Neural cell (in vitro differentiated cells): ENCODE measurements around the gene ARHGAP29. TPM values are rescaled to one million over a fixed set of nuclear protein-coding genes. Genes with fewer than 3 reads are reported as not detected.
"Not testable (repeated sequence)": the region's sequence is repeated elsewhere in the genome, so short reads cannot be mapped to it uniquely, and the experiment has no call there.

Experiments used
- H2AFZ ChIP-seq: fragments of 200-600, 300-800 bp; sonication (generic), shearing (Covaris generic); 2 replicates; pipeline ENCODE4 v1.6.0; 2014; ENCODE audit warnings: low read depth, mild to moderate bottlenecking, antibody characterized with exemption, low read length, moderate library complexity
- H3F3A ChIP-seq: fragments of 200-600 bp; shearing (Covaris generic); 2 replicates; pipeline ENCODE4 v1.6.1; 2016; ENCODE audit warnings: mild to moderate bottlenecking, moderate library complexity, mixed read lengths, antibody characterized with exemption, low read length; ENCODE audit not compliant: insufficient read depth, poor library complexity, severe bottlenecking
- H3K27ac ChIP-seq: fragments of 200-600, 300-800 bp; sonication (generic), shearing (Covaris generic); 2 replicates; pipeline ENCODE4 v1.5.1; 2014; ENCODE audit warnings: mild to moderate bottlenecking, low read length, moderate library complexity
- H3K27me3 ChIP-seq: fragments of 300-800, 200-600 bp; sonication (generic), shearing (Covaris generic); 2 replicates; pipeline ENCODE4 v1.6.0; 2014; ENCODE audit warnings: mild to moderate bottlenecking, low read depth, low read length, moderate library complexity; ENCODE audit not compliant: insufficient read depth
- H3K36me3 ChIP-seq: fragments of 300-800, 200-600 bp; sonication (generic), shearing (Covaris generic); 2 replicates; pipeline ENCODE4 v1.5.1; 2014; ENCODE audit warnings: mild to moderate bottlenecking, antibody characterized with exemption, low read length, moderate library complexity; ENCODE audit not compliant: insufficient read depth
- H3K4me2 ChIP-seq: fragments of 300-800, 200-600 bp; sonication (generic), shearing (Covaris generic); 2 replicates; pipeline ENCODE4 v1.6.0; 2014; ENCODE audit warnings: mild to moderate bottlenecking, low read length
- H3K4me3 ChIP-seq: fragments of 300-800, 200-600 bp; sonication (generic), shearing (Covaris generic); 2 replicates; pipeline ENCODE4 v1.5.1; 2014; ENCODE audit warnings: mild to moderate bottlenecking, low read length, moderate library complexity
- H3K79me2 ChIP-seq: fragments of 200-600 bp; shearing (Covaris generic); replicated peaks from 2 replicates; pipeline ENCODE4 v1.6.0; 2014; ENCODE audit warnings: mild to moderate bottlenecking, low read length, moderate library complexity; ENCODE audit not compliant: insufficient read depth
- H3K9ac ChIP-seq: fragments of 300-800, 200-600 bp; sonication (generic), shearing (Covaris generic); 2 replicates; pipeline ENCODE4 v1.6.1; 2016; ENCODE audit warnings: mild to moderate bottlenecking, low read length, mixed read lengths
- H3K9me2 ChIP-seq: fragments of 200-600 bp; shearing (Covaris generic); 2 replicates; pipeline ENCODE4 v1.6.1; 2016; ENCODE audit warnings: mild to moderate bottlenecking, low read length, mixed read lengths; ENCODE audit not compliant: insufficient read depth
- H3K9me3 ChIP-seq: fragments of 200-600, 300-800 bp; sonication (generic), shearing (Covaris generic); 2 replicates; pipeline ENCODE4 v1.6.1; 2016; ENCODE audit warnings: mild to moderate bottlenecking, mixed run types, low read length, moderate library complexity, mixed read lengths
- H4K20me1 ChIP-seq: fragments of 200-600 bp; shearing (Covaris generic); 2 replicates; pipeline ENCODE4 v1.6.1; 2016; ENCODE audit warnings: mild to moderate bottlenecking, mixed run types; ENCODE audit not compliant: insufficient read depth
- CTCF ChIP-seq: fragments of 450-650 bp; IDR thresholded peaks from 2 replicates; pipeline ENCODE4 v1.5.1; 2014; ENCODE audit warnings: antibody characterized with exemption, mild to moderate bottlenecking, moderate library complexity; ENCODE audit not compliant: poor library complexity, severe bottlenecking
- EP300 ChIP-seq: fragments of 450-650 bp; conservative IDR thresholded peaks from 2 replicates; pipeline ENCODE4 v1.6.1; 2014; ENCODE audit warnings: antibody characterized with exemption, mild to moderate bottlenecking, moderate library complexity; ENCODE audit not compliant: poor library complexity, severe bottlenecking
- EZH2 ChIP-seq: fragments of 200-600, 300-800 bp; shearing (Covaris generic), sonication (generic); IDR thresholded peaks from 2 replicates; pipeline ENCODE4 v1.6.1; 2014; ENCODE audit warnings: antibody characterized with exemption, low read length, borderline replicate concordance, mild to moderate bottlenecking; ENCODE audit not compliant: insufficient read depth, poor library complexity, severe bottlenecking
- MXI1 ChIP-seq: fragments of 450-650 bp; conservative IDR thresholded peaks from 2 replicates; pipeline ENCODE4 v1.6.1; 2014; ENCODE audit warnings: antibody characterized with exemption, mild to moderate bottlenecking; ENCODE audit not compliant: poor library complexity, severe bottlenecking
- POLR2AphosphoS5 ChIP-seq: IDR thresholded peaks from 2 replicates; pipeline ENCODE4 v1.6.1; 2012
- RAD21 ChIP-seq: fragments of 450-650 bp; conservative IDR thresholded peaks from 2 replicates; pipeline ENCODE4 v1.6.1; 2014; ENCODE audit warnings: antibody characterized with exemption, mild to moderate bottlenecking, moderate library complexity
- SMC3 ChIP-seq: fragments of 450-650 bp; conservative IDR thresholded peaks from 2 replicates; pipeline ENCODE4 v1.6.1; 2014; ENCODE audit warnings: antibody characterized with exemption, mild to moderate bottlenecking, moderate library complexity; ENCODE audit not compliant: poor library complexity
- TAF1 ChIP-seq: IDR thresholded peaks from 2 replicates; pipeline ENCODE4 v1.6.1; 2012; ENCODE audit warnings: low read depth
- polyA plus RNA-seq: library from polyadenylated mRNA; depleted of rRNA; stranded (reverse); fragments of >200 nt; gene quantifications from 2 replicates; pipeline ENCODE4 v1.2.3, GENCODE V29; 2014
- TF ChIP-seq, protein P1 (sequence below): IDR thresholded peaks from 2 replicates; pipeline ENCODE4 v1.6.1; 2012; ENCODE audit warnings: borderline replicate concordance

The ARHGAP29 gene
- polyA plus RNA-seq, 1 donor from 2014 or later: 1.2 TPM

DNA sequence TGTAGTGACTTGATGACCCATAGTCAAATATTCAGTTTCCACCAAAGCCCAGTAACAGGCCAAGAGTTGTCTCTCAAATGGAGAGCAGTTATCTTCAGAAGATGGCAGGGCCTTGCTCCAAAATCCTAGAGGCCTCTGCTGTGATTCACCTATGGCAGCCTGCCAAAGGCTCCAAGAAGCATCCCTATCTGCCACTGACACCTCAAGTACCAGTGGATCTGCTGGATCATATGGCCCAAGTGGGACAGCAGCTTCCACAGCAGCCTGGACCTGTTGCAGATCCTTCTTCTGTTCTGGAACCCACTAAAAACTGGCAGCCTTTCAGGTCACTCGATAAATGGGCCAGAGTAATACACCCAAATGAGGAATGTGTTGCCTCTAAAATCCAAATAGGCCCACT lies 73.3 kb downstream of the ARHGAP29 start:
- not testable (repeated sequence) for H4K20me1 ChIP-seq, H3K4me3 ChIP-seq, H3K27me3 ChIP-seq, H2AFZ ChIP-seq, H3K4me2 ChIP-seq, H3K9ac ChIP-seq, H3F3A ChIP-seq, H3K27ac ChIP-seq, H3K9me2 ChIP-seq, H3K36me3 ChIP-seq, H3K9me3 ChIP-seq, H3K79me2 ChIP-seq

- not testable (repeated sequence) for H3K79me2 ChIP-seq, H4K20me1 ChIP-seq, H3K27ac ChIP-seq, H2AFZ ChIP-seq, H3F3A ChIP-seq, H3K36me3 ChIP-seq, H3K4me2 ChIP-seq, H3K9ac ChIP-seq, H3K27me3 ChIP-seq, H3K9me3 ChIP-seq, H3K9me2 ChIP-seq, H3K4me3 ChIP-seq
Observed at GRCh38 chr1:94163249-94163648, 74.1 kb downstream of the ARHGAP29 start.

DNA sequence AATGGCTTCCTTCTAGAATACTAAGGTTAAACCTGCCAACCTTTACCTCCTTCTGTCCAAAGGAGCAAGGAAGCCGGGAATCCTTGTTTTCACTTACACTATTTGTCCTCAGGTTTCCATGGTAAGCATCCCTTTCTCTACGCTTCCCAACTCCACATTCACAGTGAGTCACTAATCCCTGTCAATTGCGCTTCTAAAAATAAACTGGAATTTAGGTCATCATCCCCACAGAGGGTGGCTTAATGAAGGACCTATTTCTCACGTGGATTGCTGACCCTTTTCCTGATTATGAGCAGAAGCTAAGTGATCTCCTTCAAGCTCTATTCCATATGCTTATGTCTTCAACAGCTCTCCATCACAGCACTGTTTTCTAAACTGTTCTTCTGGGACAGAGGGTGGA lies 76.6 kb downstream of the ARHGAP29 start:
- no peak overlapping the region for H3K9ac ChIP-seq
- H3K27ac ChIP-seq: peak overlapping the region; percentile 62
- no peaks in the 10 kb centered on the region for H3K36me3 ChIP-seq
- H2AFZ ChIP-seq: no peak overlapping the region
- H3K4me3 ChIP-seq: no peak overlapping the region
- no peaks in the 10 kb centered on the region for H4K20me1 ChIP-seq
- no peaks in the 10 kb centered on the region for H3K9me2 ChIP-seq
- no peaks in the 10 kb centered on the region for H3K9me3 ChIP-seq
- H3K4me2 ChIP-seq: peak overlapping the region; percentile 15
- no peaks in the 10 kb centered on the region for H3K79me2 ChIP-seq
- no peaks in the 10 kb centered on the region for H3K27me3 ChIP-seq
- no peaks in the 10 kb centered on the region for H3F3A ChIP-seq
- TF ChIP-seq, protein P1, sequence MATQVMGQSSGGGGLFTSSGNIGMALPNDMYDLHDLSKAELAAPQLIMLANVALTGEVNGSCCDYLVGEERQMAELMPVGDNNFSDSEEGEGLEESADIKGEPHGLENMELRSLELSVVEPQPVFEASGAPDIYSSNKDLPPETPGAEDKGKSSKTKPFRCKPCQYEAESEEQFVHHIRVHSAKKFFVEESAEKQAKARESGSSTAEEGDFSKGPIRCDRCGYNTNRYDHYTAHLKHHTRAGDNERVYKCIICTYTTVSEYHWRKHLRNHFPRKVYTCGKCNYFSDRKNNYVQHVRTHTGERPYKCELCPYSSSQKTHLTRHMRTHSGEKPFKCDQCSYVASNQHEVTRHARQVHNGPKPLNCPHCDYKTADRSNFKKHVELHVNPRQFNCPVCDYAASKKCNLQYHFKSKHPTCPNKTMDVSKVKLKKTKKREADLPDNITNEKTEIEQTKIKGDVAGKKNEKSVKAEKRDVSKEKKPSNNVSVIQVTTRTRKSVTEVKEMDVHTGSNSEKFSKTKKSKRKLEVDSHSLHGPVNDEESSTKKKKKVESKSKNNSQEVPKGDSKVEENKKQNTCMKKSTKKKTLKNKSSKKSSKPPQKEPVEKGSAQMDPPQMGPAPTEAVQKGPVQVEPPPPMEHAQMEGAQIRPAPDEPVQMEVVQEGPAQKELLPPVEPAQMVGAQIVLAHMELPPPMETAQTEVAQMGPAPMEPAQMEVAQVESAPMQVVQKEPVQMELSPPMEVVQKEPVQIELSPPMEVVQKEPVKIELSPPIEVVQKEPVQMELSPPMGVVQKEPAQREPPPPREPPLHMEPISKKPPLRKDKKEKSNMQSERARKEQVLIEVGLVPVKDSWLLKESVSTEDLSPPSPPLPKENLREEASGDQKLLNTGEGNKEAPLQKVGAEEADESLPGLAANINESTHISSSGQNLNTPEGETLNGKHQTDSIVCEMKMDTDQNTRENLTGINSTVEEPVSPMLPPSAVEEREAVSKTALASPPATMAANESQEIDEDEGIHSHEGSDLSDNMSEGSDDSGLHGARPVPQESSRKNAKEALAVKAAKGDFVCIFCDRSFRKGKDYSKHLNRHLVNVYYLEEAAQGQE: peak; percentile 99
- TF ChIP-seq MXI1: no peak
- no peak for TF ChIP-seq CTCF
- TF ChIP-seq TAF1: no peak
- TF ChIP-seq EP300: peak; percentile 44
- TF ChIP-seq EZH2: no peak
- TF ChIP-seq SMC3: no peak
- TF ChIP-seq POLR2AphosphoS5: peak; percentile 65
- TF ChIP-seq RAD21: no peak
